Retinal pigment epithelial cell (primary cell): ENCODE results near the gene ACTL10.

ENCODE experiments used
- DNase-seq: peaks from one replicate; pipeline ENCODE4 v3.0.0-alpha.2; 2010; ENCODE audit warnings: low read depth
- H3K4me3 ChIP-seq: 2 replicates; pipeline ENCODE4 v1.5.1; 2011; ENCODE audit warnings: mild to moderate bottlenecking, low read length, control low read depth, moderate library complexity
- CTCF ChIP-seq: conservative IDR thresholded peaks from 2 replicates; pipeline ENCODE4 v1.5.1; 2011; ENCODE audit warnings: low read depth, low read length, control low read depth, inconsistent platforms

Gene ACTL10

GRCh38 chr20:33649201-33649681 lies 17.5 kb upstream of the ACTL10 start:
- no peak for TF ChIP-seq CTCF
- no peak overlapping the region for H3K4me3 ChIP-seq
- DNase-seq, result no peak

GRCh38 chr20:33650111-33650752 lies 16.5 kb upstream of the ACTL10 start:
- TF ChIP-seq CTCF, result no peak
- no peak overlapping the region for H3K4me3 ChIP-seq
- no peak for DNase-seq

- TF ChIP-seq CTCF, result no peak
- no peak overlapping the region for H3K4me3 ChIP-seq
- no peak for DNase-seq
Observed at GRCh38 chr20:33650753-33651561, 15.8 kb upstream of the ACTL10 start.

GRCh38 chr20:33651562-33652048 lies 15.1 kb upstream of the ACTL10 start:
- DNase-seq, result no peak
- H3K4me3 ChIP-seq, result no peak overlapping the region
- no peak for TF ChIP-seq CTCF

- H3K4me3 ChIP-seq, result no peak overlapping the region
- TF ChIP-seq CTCF, result peak; percentile 97
- no peak for DNase-seq
Observed at GRCh38 chr20:33653218-33653899, 13.4 kb upstream of the ACTL10 start.

- no peak overlapping the region for H3K4me3 ChIP-seq
- no peak for DNase-seq
- no peak for TF ChIP-seq CTCF
Observed at GRCh38 chr20:33653900-33654596, 12.7 kb upstream of the ACTL10 start.
